H1 (cell line): Measurements from ENCODE around the gene CGREF1. TPM values are rescaled to one million over a fixed set of nuclear protein-coding genes. Genes with fewer than 3 reads are reported as not detected.

Source experiments
- RBBP5 ChIP-seq: IDR thresholded peaks from 2 replicates; pipeline ENCODE4 v1.7.1; 2012; ENCODE audit warnings: low read depth, mild to moderate bottlenecking, inconsistent platforms, low read length, moderate library complexity, borderline replicate concordance
- RXRA ChIP-seq: IDR thresholded peaks from 2 replicates; pipeline ENCODE4 v1.6.1; 2011; ENCODE audit warnings: low read depth, mild to moderate bottlenecking, low read length, moderate library complexity; ENCODE audit not compliant: insufficient read depth
- TCF12 ChIP-seq: IDR thresholded peaks from 2 replicates; pipeline ENCODE4 v1.6.1; 2011; ENCODE audit warnings: low read depth, mild to moderate bottlenecking, low read length
- polyA plus RNA-seq, 7 experiments: library from polyadenylated mRNA; depleted of rRNA in 3 of 7; stranded (reverse) in 5 of 7; unstranded in 2 of 7; fragments of >200 nt in 5 of 7; fragments of 200-250 nt in 2 of 7; gene quantifications; 1 replicate in 5 of 7; 2 replicates in 1 of 7; 4 replicates in 1 of 7; pipeline versions ENCODE4 v1.2.1 to v1.2.3, GENCODE V29; 2011 to 2013; ENCODE audit warnings: missing spikeins in 2 of 7, mixed read lengths in 2 of 7
- total RNA-seq: library from RNA; stranded (reverse); fragmentation: NEBNext Ultra II Directional; extraction: Animal tissue kit (Norgen Biotek cat#: 25700); gene quantifications from 2 replicates; pipeline ENCODE4 v1.2.1, GENCODE V29; 2021
- TF ChIP-seq, protein P1 (sequence below): IDR thresholded peaks from 2 replicates; pipeline ENCODE4 v1.6.1; 2011; ENCODE audit warnings: low read depth, mild to moderate bottlenecking, low read length; ENCODE audit not compliant: insufficient read depth
- TF ChIP-seq, protein P2 (sequence below), 3 experiments: IDR thresholded peaks; 1 replicate in 2 of 3; 2 replicates in 1 of 3; pipeline versions ENCODE4 v1.5.1 to v1.6.1; 2011; ENCODE audit warnings: low read length in 3 of 3, mild to moderate bottlenecking in 3 of 3, inconsistent platforms in 2 of 3, low read depth in 1 of 3, moderate library complexity in 1 of 3; ENCODE audit not compliant: insufficient read depth in 1 of 3; ENCODE audit errors: control extremely low read depth in 1 of 3
- TF ChIP-seq, protein P3 (sequence below): fragments of 300-600 bp; sonication (generic); IDR thresholded peaks from 2 replicates; pipeline ENCODE4 v1.7.1; 2012; ENCODE audit warnings: low read length, moderate library complexity, mild to moderate bottlenecking, inconsistent platforms; ENCODE audit not compliant: insufficient replicate concordance

Gene CGREF1
- total and polyA plus RNA-seq, 2 of the 8 experiments (the other 6 are each of a cell fraction or from before 2014, with no cell fraction given), result 2.5 to 3.4 TPM

DNA sequence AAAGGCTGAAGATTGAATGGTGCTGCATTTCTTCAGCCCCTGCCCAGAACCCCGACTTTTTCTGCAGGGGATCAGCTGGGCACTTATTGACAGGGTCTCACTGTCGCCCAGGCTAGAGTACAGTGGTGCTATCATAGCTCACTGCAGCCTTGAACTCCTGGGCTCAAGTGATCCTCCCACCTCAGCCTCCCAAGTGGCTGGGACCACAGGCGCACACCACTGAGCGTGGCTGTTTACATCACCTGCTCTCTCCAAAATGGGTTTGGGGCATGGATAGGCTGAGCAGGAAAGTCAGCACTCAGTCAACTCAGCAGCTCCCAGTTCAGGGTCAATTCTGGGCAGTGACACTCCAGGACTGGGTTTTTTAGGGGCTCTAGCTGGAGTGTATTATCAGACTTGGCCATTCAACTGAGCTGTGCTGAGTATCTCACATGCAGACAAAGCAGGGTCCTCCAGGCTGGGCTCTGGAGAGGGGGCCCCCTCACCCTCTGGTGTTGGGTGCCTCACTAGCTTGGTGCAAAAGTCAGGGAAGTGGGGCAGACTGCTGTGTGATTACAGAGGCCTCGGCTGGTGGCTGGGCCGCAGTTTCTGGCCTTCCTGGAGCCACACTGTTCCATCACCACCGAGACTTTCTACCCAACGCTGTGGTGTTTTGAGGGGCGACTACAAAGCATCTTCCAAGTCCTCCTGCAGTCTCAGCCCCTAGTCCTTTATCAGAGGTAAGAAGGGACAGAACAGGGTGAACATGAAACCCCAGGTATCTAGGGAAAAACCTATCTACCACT is 9.1 kb upstream of the CGREF1 start (continued):
- TF ChIP-seq TCF12, result no peak
- TF ChIP-seq, protein P1, sequence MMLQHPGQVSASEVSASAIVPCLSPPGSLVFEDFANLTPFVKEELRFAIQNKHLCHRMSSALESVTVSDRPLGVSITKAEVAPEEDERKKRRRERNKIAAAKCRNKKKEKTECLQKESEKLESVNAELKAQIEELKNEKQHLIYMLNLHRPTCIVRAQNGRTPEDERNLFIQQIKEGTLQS, result no peak
- TF ChIP-seq RXRA, result no peak
- TF ChIP-seq, protein P2, sequence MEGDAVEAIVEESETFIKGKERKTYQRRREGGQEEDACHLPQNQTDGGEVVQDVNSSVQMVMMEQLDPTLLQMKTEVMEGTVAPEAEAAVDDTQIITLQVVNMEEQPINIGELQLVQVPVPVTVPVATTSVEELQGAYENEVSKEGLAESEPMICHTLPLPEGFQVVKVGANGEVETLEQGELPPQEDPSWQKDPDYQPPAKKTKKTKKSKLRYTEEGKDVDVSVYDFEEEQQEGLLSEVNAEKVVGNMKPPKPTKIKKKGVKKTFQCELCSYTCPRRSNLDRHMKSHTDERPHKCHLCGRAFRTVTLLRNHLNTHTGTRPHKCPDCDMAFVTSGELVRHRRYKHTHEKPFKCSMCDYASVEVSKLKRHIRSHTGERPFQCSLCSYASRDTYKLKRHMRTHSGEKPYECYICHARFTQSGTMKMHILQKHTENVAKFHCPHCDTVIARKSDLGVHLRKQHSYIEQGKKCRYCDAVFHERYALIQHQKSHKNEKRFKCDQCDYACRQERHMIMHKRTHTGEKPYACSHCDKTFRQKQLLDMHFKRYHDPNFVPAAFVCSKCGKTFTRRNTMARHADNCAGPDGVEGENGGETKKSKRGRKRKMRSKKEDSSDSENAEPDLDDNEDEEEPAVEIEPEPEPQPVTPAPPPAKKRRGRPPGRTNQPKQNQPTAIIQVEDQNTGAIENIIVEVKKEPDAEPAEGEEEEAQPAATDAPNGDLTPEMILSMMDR (IDR thresholded peaks at IDR 0.05; ENCODE audit: control extremely low read depth in 1 of 3, insufficient read depth in 1 of 3, low read depth in 1 of 3, low read length in 3 of 3), result no peak
- TF ChIP-seq RBBP5, result no peak
- TF ChIP-seq, protein P3, sequence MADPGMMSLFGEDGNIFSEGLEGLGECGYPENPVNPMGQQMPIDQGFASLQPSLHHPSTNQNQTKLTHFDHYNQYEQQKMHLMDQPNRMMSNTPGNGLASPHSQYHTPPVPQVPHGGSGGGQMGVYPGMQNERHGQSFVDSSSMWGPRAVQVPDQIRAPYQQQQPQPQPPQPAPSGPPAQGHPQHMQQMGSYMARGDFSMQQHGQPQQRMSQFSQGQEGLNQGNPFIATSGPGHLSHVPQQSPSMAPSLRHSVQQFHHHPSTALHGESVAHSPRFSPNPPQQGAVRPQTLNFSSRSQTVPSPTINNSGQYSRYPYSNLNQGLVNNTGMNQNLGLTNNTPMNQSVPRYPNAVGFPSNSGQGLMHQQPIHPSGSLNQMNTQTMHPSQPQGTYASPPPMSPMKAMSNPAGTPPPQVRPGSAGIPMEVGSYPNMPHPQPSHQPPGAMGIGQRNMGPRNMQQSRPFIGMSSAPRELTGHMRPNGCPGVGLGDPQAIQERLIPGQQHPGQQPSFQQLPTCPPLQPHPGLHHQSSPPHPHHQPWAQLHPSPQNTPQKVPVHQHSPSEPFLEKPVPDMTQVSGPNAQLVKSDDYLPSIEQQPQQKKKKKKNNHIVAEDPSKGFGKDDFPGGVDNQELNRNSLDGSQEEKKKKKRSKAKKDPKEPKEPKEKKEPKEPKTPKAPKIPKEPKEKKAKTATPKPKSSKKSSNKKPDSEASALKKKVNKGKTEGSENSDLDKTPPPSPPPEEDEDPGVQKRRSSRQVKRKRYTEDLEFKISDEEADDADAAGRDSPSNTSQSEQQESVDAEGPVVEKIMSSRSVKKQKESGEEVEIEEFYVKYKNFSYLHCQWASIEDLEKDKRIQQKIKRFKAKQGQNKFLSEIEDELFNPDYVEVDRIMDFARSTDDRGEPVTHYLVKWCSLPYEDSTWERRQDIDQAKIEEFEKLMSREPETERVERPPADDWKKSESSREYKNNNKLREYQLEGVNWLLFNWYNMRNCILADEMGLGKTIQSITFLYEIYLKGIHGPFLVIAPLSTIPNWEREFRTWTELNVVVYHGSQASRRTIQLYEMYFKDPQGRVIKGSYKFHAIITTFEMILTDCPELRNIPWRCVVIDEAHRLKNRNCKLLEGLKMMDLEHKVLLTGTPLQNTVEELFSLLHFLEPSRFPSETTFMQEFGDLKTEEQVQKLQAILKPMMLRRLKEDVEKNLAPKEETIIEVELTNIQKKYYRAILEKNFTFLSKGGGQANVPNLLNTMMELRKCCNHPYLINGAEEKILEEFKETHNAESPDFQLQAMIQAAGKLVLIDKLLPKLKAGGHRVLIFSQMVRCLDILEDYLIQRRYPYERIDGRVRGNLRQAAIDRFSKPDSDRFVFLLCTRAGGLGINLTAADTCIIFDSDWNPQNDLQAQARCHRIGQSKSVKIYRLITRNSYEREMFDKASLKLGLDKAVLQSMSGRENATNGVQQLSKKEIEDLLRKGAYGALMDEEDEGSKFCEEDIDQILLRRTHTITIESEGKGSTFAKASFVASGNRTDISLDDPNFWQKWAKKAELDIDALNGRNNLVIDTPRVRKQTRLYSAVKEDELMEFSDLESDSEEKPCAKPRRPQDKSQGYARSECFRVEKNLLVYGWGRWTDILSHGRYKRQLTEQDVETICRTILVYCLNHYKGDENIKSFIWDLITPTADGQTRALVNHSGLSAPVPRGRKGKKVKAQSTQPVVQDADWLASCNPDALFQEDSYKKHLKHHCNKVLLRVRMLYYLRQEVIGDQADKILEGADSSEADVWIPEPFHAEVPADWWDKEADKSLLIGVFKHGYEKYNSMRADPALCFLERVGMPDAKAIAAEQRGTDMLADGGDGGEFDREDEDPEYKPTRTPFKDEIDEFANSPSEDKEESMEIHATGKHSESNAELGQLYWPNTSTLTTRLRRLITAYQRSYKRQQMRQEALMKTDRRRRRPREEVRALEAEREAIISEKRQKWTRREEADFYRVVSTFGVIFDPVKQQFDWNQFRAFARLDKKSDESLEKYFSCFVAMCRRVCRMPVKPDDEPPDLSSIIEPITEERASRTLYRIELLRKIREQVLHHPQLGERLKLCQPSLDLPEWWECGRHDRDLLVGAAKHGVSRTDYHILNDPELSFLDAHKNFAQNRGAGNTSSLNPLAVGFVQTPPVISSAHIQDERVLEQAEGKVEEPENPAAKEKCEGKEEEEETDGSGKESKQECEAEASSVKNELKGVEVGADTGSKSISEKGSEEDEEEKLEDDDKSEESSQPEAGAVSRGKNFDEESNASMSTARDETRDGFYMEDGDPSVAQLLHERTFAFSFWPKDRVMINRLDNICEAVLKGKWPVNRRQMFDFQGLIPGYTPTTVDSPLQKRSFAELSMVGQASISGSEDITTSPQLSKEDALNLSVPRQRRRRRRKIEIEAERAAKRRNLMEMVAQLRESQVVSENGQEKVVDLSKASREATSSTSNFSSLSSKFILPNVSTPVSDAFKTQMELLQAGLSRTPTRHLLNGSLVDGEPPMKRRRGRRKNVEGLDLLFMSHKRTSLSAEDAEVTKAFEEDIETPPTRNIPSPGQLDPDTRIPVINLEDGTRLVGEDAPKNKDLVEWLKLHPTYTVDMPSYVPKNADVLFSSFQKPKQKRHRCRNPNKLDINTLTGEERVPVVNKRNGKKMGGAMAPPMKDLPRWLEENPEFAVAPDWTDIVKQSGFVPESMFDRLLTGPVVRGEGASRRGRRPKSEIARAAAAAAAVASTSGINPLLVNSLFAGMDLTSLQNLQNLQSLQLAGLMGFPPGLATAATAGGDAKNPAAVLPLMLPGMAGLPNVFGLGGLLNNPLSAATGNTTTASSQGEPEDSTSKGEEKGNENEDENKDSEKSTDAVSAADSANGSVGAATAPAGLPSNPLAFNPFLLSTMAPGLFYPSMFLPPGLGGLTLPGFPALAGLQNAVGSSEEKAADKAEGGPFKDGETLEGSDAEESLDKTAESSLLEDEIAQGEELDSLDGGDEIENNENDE, result no peak
